HL-60 (cell line): Measurements from ENCODE around the gene RSPH1.
"Not testable (repeated sequence)": the region's sequence is repeated elsewhere in the genome, so short reads cannot be mapped to it uniquely, and the experiment has no call there.

Experiments
- CTCF ChIP-seq: IDR thresholded peaks from one replicate; pipeline ENCODE4 v1.5.1; 2011; ENCODE audit warnings: low read length, control low read depth, inconsistent platforms; ENCODE audit not compliant: insufficient read depth
- GABPA ChIP-seq: IDR thresholded peaks from 2 replicates; pipeline ENCODE4 v1.6.1; 2012; ENCODE audit warnings: low read depth
- POLR2AphosphoS5 ChIP-seq: IDR thresholded peaks from 2 replicates; pipeline ENCODE4 v1.6.1; 2012; ENCODE audit warnings: low read depth
- TF ChIP-seq, protein P1 (sequence below): IDR thresholded peaks from 2 replicates; pipeline ENCODE4 v1.6.1; 2012; ENCODE audit warnings: low read depth; ENCODE audit not compliant: insufficient replicate concordance

- TF ChIP-seq CTCF, GABPA, POLR2AphosphoS5: not testable (repeated sequence)
- TF ChIP-seq, protein P1, sequence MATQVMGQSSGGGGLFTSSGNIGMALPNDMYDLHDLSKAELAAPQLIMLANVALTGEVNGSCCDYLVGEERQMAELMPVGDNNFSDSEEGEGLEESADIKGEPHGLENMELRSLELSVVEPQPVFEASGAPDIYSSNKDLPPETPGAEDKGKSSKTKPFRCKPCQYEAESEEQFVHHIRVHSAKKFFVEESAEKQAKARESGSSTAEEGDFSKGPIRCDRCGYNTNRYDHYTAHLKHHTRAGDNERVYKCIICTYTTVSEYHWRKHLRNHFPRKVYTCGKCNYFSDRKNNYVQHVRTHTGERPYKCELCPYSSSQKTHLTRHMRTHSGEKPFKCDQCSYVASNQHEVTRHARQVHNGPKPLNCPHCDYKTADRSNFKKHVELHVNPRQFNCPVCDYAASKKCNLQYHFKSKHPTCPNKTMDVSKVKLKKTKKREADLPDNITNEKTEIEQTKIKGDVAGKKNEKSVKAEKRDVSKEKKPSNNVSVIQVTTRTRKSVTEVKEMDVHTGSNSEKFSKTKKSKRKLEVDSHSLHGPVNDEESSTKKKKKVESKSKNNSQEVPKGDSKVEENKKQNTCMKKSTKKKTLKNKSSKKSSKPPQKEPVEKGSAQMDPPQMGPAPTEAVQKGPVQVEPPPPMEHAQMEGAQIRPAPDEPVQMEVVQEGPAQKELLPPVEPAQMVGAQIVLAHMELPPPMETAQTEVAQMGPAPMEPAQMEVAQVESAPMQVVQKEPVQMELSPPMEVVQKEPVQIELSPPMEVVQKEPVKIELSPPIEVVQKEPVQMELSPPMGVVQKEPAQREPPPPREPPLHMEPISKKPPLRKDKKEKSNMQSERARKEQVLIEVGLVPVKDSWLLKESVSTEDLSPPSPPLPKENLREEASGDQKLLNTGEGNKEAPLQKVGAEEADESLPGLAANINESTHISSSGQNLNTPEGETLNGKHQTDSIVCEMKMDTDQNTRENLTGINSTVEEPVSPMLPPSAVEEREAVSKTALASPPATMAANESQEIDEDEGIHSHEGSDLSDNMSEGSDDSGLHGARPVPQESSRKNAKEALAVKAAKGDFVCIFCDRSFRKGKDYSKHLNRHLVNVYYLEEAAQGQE, result not testable (repeated sequence)
Observed at GRCh38 chr21:42469726-42470125, 26.3 kb downstream of the RSPH1 start.
